Measurements from ENCODE around the gene CACNA2D4.

CACNA2D4 gene

GRCh38 chr12:1758376-1758775 lies 160.1 kb downstream of the CACNA2D4 start:
- DNase-seq (ENCODE audit: low read depth): no peak
- H3K4me3 ChIP-seq (ENCODE audit: low read depth, low read length): no peak overlapping the region
- no peak for TF ChIP-seq CTCF (conservative IDR thresholded peaks at IDR 0.05; ENCODE audit: low read depth, low read length)

- DNase-seq (ENCODE audit: low read depth): no peak
- TF ChIP-seq CTCF (conservative IDR thresholded peaks at IDR 0.05; ENCODE audit: low read depth, low read length): no peak
- no peak overlapping the region for H3K4me3 ChIP-seq (ENCODE audit: low read depth, low read length)
Observed at GRCh38 chr12:1750300-1750699, 168.2 kb downstream of the CACNA2D4 start.

GRCh38 chr12:1749019-1749418 lies 169.4 kb downstream of the CACNA2D4 start:
- TF ChIP-seq CTCF (conservative IDR thresholded peaks at IDR 0.05; ENCODE audit: low read depth, low read length): no peak
- H3K4me3 ChIP-seq (ENCODE audit: low read depth, low read length): no peak overlapping the region
- DNase-seq (ENCODE audit: low read depth): no peak

- H3K4me3 ChIP-seq (ENCODE audit: low read depth, low read length): no peak overlapping the region
- no peak for TF ChIP-seq CTCF (conservative IDR thresholded peaks at IDR 0.05; ENCODE audit: low read depth, low read length)
- DNase-seq (ENCODE audit: low read depth): no peak
Observed at GRCh38 chr12:1747609-1748008, 170.8 kb downstream of the CACNA2D4 start.

- no peak for TF ChIP-seq CTCF (conservative IDR thresholded peaks at IDR 0.05; ENCODE audit: low read depth, low read length)
- peak; percentile 16 for DNase-seq (ENCODE audit: low read depth)
- no peak overlapping the region for H3K4me3 ChIP-seq (ENCODE audit: low read depth, low read length)
Observed at GRCh38 chr12:1744932-1745331, 173.5 kb downstream of the CACNA2D4 start.

Data from choroid plexus epithelial cell (primary cell).